PC-9 (cell line): ENCODE data around the gene SERHL2.

Experiments
- EZH2 ChIP-seq: fragments of 200-600 bp; sonication (generic); IDR thresholded peaks from 2 replicates; pipeline ENCODE4 v1.8.0; 2017; ENCODE audit warnings: antibody characterized with exemption, low read depth
- TF ChIP-seq, protein P1 (sequence below): fragments of 200-600 bp; sonication (generic); conservative IDR thresholded peaks from 2 replicates; pipeline ENCODE4 v1.6.1; 2017; ENCODE audit warnings: mixed run types, antibody characterized with exemption, mild to moderate bottlenecking, moderate library complexity

DNA sequence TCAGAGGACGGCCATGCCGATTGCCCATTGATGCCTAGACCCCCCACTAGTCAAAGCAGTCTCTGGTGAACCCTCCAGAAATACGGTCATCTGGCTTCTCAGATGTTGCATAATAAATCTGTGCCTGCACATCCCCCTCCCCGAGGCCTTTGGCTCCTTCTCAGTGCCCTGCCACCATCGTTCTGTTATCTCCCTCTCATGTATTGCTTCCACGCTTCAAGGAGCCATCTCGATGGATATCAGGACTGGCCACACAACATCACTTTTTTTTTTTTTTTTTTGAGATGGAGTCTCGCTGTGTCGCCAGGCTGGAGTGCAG lies 32.6 kb upstream of the SERHL2 start:
- TF ChIP-seq, protein P1, sequence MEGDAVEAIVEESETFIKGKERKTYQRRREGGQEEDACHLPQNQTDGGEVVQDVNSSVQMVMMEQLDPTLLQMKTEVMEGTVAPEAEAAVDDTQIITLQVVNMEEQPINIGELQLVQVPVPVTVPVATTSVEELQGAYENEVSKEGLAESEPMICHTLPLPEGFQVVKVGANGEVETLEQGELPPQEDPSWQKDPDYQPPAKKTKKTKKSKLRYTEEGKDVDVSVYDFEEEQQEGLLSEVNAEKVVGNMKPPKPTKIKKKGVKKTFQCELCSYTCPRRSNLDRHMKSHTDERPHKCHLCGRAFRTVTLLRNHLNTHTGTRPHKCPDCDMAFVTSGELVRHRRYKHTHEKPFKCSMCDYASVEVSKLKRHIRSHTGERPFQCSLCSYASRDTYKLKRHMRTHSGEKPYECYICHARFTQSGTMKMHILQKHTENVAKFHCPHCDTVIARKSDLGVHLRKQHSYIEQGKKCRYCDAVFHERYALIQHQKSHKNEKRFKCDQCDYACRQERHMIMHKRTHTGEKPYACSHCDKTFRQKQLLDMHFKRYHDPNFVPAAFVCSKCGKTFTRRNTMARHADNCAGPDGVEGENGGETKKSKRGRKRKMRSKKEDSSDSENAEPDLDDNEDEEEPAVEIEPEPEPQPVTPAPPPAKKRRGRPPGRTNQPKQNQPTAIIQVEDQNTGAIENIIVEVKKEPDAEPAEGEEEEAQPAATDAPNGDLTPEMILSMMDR = no peak
- no peak for TF ChIP-seq EZH2
